ENCODE data around the gene PACRG. TPM values are rescaled to one million over a fixed set of nuclear protein-coding genes. Genes with fewer than 3 reads are reported as not detected.

Gene PACRG
- total and polyA plus RNA-seq, 2 of the 8 experiments (the other 6 are each of a cell fraction or from before 2014, with no cell fraction given), result 0.44 to 0.54 TPM

GRCh38 chr6:163352011-163352685, 624.4 kb downstream of the PACRG start (continued):
- TF ChIP-seq FOSL1 (IDR thresholded peaks at IDR 0.05; ENCODE audit: insufficient read depth, low read depth, low read length), result no peak
- TF ChIP-seq SP4 (IDR thresholded peaks at IDR 0.05; ENCODE audit: low read length), result no peak
- TF ChIP-seq CTCF (IDR thresholded peaks at IDR 0.05; ENCODE audit: control extremely low read depth in 1 of 3, insufficient read depth in 1 of 3, low read depth in 1 of 3, low read length in 3 of 3), result no peak
- TF ChIP-seq CBX5 (IDR thresholded peaks at IDR 0.05; ENCODE audit: low read depth, low read length), result no peak
- no peak for TF ChIP-seq ZNF274 (IDR thresholded peaks at IDR 0.05; ENCODE audit: borderline replicate concordance, extremely low read depth, low read length)
- no peak for TF ChIP-seq CHD7 (IDR thresholded peaks at IDR 0.05; ENCODE audit: insufficient replicate concordance, low read length)
